NCI-H2081 (cell line): Measurements from ENCODE around the gene ARMH1.
"Not testable (repeated sequence)": the region's sequence is repeated elsewhere in the genome, so short reads cannot be mapped to it uniquely, and the experiment has no call there.

ENCODE experiments used
- DNase-seq, 2 experiments: peaks; one replicate each; lab custom pipeline; 2025; lab: John Stamatoyannopoulos, UW

ARMH1 gene

DNA sequence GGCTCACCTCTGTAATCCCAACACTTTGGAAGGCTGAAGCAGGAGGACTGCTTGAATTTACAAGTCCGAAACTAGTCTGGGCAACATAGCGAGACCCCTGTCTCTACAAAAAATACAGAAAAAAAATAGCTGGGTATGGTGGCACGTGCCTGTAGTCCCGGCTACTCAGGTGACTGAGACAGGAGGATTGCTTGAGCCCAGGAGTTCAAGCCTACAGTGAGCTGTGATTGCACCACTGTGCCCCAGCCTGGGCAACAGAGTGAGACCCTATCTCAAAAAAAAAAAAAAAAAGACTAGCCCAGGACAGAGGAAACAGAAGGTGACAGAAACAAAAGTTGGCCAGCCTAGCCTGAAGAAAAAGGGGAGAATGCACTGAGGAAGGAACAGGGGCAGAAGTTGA lies 21.2 kb downstream of the ARMH1 start:
- no peak for DNase-seq

DNA sequence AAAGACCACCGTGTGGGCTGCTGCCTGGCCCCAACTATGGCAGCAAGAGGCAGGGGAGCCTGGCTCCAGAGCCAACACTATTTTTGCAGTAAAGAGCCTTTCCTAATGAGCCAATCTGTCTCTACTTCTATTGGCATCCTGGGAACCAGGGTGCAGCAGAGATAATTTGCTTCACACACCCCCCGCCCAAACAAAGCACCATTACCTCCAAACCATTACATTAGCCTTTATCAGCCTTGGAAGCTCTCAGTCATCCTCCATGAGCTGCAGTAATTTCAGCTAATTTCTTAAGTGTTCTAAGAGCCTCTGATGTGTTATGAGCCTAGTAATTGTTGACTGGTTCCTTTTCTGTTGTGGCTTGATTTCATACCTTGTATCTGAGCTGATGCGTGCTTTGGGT lies 21.6 kb downstream of the ARMH1 start:
- DNase-seq: no peak

DNA sequence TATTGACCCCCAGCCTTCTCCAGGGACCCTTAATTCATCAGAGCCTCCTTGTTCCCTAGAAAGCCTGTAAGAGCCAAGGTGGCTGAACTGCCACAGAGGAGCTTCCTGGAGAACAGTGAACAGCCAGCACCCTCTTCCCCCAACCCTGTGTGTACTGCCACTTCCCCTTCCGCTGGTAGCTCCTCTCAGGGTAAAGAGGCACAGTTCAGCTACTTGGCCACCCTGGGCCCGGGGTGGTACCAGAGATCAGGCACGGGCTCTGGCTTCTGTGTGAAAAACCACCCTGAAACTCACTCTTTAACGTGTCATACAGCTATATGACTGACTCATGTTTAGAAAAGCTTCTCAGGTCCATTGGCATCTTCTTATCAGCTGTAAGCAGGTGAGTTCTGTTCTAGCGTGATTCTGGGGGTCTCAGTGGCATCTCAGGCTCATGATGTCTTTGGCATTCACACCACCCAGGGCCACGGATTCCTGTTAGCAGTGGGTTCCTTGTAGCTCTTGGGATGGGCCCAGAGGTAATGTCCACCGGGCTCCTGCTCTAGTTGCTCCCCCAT lies 22.4 kb downstream of the ARMH1 start:
- DNase-seq: no peak

DNA sequence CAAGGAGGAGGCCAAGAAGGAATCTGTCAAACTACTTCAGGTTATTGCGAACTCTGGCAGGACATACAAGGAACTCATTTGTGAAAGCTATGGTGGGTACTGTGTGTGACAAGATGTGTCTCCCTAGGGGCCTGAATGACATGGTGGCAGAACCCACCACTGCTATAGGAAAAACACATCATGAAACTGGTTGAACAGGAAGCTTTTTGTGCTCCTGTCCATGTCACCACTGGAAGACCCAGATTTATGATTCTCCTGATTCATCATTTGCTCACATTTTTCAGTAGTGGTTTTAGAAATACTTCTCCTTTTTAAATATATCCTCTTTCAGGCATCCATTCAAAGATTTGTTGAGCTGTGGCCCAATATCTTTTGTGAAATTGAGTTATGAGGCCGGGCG lies 23.6 kb downstream of the ARMH1 start:
- DNase-seq: no peak

DNA sequence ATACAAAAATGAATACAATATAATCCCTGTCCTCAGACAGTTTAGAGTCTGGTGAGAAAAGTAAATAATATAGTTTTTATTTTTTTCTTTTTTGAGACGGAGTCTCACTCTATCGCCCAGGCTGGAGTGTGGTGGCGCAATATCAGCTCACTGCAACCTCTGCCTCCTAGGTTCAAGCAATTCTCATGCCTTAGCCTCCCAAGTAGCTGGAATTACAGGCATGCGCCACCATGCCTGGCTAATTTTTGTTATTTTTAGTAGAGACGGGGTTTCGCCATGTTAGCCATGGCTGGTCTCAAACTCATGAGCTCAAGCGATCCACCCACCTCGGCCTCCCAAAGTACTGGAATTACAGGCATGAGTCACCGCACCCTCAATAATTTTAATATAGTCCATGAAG lies 24.9 kb downstream of the ARMH1 start:
- not testable (repeated sequence) for DNase-seq

DNA sequence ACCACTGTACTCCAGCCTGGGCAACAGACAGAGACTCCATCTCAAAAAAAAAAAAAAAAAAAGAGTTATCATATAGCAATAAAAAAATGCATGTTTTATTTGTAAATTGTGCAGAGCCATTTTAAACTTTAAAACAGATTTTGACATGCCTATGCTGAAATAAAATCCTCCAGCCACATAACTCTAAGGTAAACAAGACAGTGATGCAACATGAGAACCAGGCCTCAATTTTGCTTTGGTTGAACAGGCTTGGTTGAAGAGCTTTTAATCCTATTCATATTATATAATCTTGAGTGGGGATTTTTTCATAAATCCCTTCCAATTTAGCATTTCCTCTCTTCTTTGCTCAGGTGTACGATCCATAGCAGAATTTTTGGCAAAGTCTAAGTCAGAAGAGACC lies 26.1 kb downstream of the ARMH1 start:
- DNase-seq: no peak

DNA sequence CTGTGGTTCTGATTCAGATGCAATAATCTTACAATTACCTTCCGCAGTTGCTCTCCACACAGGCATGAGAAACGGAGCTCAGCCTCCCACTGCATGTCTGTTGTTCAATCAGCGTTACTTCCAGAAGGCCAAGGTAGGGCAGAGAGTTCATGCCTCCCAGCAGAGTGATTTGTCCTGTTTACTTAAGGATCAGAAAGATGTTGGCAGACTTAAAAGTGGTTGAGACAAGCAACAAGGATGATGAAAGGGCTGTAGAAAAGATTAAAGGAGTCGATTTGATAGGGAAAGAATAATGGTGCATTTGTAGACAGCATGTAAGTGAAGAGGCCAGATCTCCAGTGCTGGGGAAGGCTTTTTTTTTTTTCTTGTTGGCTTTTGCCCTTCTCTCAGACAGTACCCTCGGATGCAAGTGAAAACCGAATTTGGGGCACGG lies 26.6 kb downstream of the ARMH1 start:
- DNase-seq: no peak

DNA sequence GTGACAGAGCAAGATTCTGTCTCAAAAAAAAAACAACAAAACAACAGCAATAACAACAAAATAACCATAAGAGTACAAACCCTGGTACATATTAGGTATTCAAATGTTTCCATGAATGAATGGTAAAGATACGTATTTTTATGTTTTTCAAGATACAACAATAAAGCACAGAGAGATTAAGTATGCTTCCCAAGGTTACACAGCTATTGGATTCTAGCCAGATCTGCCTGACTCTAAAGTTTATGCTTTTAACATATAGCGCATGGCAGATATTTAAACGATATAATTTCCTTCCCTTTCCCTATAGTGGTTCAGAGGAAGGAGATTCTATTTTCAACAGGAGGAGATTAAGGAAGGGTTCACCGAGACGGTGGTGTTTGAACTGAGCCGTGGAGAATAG lies 31.0 kb downstream of the ARMH1 start:
- no peak for DNase-seq

DNA sequence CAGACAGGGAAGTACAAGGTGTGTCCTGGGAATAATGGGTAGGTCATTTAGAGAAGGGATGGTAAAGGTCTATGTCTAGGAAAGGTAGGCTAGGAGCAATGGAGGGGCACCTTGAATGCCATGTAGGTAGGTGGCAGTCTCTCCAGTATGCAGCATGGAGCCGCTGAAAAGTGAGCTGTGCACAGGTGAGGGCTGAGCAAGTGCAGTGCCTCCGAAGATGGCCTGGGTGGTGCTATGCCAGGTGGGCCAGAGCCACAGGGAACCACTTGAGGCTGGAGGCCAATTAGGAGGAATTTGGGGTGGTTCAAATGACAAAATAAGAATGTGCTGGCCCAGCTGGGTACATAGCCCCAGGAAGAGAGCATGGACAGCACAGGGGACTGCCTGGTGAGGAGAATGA lies 31.4 kb downstream of the ARMH1 start:
- no peak for DNase-seq

DNA sequence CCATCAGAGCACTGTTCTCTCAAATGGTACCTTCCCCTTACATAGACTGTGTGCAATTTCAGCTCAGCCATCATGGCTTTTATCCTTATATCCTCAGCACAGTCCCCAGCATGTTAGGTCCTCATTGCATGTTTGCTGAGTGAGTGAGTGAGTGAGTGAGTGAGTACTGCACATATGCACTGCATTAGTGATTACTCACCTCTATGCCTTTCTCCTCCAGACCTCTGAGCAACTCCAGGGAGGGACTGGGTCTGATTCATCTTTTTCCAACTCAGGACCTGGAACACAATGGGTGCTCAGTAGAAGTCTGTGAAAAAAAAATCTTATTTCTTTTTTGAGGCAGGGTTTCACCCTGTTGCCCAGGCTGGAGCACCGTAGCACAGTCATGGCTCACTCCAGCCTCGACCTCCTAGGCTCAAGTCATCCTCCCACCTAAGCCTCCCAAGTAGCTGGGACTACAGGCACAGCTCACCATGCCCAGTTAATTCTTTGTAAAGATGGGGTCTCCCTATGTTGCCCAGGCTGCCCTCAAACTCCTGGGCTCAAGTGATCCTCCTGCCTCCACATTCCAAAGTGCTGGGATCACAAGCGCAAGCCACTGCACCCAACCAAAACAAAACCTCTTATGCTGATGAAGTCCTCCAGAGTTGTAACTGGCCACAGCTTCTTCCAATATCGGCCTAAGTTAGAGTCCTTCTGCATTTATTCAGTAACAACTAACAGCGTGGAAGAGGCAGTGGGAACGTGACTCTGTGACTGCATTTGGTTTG lies 32.8 kb downstream of the ARMH1 start:
- no peak for DNase-seq

DNA sequence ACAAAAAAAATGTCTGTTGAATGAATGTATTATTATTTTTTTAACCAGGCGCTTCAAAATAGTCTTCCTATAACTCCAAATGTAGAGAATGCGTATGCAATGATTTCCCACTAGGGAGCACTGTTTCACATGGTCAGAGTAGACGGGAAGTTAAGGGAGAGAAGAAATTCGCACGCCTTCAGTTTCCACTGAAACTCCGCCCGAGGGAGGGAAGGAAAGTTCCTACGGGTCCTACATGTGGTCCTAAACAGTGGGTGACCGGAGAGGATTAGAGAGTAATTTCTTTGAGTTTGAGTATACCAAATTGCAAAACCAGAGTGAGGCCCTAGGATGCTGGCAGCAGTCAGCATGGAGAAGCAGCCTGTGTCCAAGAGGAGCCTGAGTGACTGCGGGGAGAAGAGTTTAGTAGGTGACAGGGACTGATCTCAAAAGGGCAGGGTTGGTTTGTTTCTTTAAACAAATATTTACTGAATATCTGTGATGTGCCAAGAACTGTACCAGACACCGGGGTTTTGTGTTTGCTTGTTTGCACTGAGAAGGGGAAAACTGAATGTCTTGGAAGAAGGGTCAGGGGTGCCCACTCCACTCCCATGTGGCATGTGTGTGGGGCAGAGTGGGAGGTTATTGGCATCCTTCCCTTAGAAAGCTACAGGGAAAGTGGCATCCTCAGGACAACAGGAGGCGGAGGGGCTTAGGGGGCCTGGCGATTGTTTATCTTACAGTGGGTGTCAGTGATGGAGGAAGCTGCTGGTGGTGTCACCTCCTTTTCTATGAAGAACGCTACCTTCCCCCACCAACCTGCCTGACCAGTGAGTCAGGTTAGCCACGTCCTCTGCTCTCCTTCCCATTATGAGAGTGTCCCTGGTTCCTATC lies 33.7 kb downstream of the ARMH1 start:
- no peak for DNase-seq

DNA sequence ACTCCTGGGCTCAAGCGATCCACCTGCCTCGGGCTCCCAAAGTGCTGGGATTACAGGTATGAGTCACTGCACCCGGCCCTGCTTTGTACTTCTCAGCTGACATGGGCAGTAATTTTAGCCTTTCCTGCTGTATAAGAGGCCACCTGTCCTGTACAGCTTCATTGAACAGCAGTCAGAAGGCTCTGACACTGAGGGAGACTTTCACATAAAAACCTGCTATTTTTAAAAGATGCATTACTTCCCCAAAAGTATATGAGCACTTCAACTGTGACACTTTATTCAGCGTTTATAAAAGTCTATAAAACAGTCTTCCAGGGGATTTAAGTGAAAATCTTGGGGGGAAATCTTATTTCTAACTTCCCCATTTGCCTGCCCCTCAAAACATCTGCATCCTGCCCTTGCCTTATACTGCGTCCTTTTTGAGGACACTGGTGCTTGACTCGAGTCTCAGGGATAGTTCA lies 38.8 kb downstream of the ARMH1 start:
- peak; percentile 23 to 65 for DNase-seq

DNA sequence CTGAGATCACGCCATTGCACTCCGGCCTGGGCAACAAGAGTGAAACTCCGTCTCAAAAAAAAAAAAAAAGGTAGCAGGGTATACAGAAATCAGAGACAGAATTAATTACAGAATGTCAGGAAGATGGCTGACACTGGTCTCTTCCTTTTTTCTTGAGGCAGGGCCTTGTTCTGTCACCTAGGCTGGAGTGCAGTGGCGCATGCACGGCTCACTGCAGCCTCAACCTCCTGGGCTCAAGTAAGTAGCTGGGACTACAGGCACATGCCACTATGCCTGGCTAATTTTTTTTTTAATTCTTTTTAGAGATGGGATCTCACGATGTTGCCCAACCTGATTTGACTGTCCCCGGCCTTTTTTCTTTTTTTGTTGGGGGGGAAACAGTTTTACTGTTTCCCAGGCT lies 40.0 kb downstream of the ARMH1 start:
- DNase-seq: no peak

DNA sequence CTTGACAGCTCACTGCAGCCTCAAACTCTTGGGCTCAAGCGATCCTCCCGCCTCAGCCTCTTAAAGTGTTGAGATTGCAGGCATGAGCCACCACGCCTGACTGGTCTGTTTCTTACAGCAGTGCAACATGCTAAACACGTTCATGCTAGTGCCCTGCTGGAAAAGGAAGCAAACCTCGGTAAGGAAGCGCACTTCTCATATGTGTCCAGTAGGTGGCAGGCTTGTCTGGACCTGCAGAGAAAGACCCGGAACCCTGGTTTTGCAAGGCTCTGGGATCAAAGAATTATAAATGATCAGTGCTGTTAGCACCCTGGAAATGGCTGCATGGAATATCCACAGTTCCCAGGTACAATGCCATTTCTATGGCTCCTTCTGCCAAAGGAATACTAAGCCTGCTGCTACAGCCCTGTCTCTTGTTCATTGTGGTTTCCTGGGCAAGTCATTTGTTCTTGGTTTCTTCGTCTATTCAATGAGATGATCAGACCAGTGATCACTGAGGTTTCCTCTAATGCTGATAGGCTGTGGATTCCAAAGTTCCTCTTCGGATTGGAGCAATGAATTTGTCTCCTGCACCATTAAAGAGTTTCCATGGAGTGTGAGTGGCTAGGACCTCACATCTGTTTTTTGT lies 40.5 kb downstream of the ARMH1 start:
- peak; percentile 83 for DNase-seq

DNA sequence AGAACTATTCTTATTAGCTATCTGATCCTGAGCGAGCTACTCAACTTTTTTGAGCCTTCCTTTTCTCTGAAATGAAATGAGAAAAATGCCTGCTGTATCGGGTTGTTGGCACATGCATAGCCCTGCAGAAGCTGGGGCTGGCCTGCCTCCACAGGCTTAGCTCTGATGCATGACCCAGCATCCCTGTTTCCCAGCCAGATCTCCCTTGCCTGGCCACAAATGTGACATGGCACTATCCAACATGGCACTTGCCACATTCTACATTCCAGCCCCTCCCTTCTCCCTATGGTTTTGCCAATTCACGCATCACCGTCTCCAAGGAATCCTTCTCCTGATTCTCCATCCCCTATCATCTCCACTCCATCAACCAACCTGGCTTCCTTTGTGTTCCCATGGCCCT lies 42.6 kb downstream of the ARMH1 start:
- DNase-seq: no peak

DNA sequence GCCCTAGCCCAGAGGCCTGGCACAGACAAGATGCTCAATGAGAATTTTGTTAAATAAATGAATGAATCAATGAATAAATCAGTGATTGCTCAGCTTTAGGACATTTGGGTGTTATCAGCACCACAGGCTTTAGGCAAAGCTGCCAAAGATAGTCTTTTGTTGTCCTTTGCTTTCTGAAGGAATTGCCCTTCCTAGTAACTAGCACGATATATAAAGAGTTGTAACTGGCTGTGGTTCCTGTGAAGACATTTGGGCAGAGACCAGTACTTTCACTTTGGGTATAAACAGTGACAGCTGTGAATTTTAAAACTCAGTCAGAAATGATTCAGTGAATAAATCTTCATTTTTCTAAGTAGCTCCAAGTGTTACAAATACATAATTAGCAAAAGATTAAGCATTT lies 43.1 kb downstream of the ARMH1 start:
- no peak for DNase-seq

DNA sequence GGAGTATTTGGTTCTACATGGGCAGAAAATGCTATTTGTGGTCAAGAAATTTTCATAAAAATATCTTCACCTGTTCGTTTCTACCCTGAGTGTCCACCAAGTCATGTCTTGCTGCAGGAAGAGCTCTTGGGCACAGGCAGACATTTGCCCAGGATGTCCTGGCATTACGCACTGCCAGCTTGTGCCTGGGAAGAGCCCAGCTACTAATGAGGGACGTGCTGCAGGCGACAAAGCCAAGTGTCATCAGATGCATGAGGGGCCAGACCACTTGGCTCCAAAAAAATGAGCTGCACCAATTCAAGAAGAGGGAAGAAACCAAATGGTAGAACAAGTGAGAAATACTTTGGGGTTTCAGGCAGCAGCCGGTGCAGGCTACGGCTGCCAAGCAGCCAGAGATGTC lies 43.6 kb downstream of the ARMH1 start:
- DNase-seq: no peak

DNA sequence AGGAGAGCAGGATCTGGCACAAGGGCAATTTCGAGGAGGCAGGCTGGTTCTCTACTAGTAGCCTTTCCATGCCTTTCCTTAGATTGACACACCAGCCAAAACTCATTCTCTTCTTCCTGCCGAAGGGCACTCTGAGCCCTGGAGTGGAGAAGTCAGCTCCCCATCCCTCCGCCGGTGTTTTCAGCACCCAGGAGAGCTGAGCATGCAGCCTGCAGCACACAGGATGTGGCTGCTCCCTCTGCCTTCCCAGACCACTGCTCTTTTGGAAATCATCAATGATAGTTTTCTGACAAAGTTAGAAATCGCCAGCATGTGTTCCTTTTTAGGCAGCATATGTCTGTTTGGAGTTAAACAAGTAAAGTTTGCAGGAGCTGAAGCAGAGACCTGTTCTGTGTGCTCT lies 44.8 kb downstream of the ARMH1 start:
- DNase-seq: no peak

DNA sequence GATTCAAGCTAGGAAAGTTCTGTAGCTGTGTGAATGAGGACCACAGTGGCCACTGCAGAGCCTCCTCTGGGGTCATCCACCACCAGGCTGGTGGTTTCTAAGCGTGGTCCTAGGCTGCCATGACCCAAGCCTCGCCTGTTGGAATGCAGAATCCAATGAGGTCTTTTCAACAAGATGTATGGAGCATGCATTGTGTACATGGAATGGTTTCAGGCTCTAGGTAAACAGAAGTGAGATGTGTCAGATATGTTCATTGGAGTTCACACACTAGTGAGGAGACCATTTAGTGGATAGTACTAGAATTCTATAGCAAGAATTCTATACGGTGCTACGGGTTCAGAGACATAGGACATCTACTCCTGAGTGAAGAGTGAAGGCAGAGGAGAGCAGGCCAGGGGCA lies 45.8 kb downstream of the ARMH1 start:
- DNase-seq: no peak

DNA sequence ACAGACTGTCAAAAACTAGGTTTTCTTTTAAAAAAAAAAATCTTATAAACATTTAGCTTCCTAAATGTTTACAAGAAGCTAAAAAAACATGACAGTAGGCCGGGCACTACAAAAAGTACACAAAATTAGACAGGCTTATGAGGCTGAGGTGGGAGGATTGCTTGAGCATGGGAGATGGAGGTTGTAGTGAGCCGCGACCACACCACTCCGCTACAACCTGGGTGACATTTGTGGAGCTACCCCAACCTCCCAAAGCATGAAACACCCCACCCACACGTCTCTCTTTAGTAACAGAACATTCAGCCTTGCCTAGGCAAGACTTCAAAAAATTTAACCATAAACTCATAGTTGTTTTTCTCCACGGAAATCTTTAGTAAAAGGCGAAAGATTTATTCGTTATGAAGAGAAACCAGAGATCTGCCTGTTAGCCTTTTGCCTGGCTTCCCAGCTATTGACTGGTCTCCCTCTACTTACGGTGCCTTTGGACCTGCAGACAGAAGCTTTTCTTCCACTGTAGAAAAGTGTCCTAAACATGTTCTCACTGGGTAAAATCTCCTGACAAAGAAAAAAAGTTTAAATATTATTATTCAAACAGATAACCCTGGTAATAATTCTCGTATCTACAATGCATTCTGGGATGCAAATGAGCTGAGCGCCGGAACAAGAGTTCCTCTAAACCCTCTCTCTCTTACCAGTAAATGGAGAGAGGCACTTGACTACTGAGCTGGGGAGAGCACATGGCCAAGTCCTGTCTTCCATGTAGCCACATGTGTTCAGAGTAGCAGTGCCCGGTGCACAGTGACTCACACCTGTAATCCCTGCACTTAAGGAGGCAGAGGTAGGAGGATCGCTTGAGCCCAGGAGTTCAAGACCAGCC lies 47.2 kb downstream of the ARMH1 start:
- peak in 1 of 2 experiments; percentile 38 for DNase-seq

DNA sequence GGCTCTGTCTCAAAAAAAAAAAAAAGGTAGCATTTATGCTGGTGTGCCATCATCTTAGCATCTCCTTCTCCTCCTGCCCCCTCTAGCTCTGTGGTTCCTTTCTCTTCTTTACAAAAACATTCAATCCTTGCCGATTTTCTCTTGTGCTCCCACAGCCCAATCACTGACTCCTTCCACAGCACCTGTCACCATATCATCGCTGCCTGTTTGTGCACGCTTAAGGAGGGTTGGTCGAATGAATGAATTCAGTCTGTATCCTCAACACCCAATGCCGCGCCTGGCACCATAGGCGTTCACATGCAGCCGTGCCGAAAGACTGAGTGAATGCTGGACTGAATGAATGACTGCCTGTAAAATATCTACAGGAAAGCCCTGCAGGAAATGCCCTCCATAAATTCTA lies 48.5 kb downstream of the ARMH1 start:
- DNase-seq: no peak
